K562 (cell line): ENCODE results near the gene MT1HL1.
"Not testable (repeated sequence)": the region's sequence is repeated elsewhere in the genome, so short reads cannot be mapped to it uniquely, and the experiment has no call there.

Experiments used
- FOSL1 ChIP-seq: fragments of 200-800 bp; sonication (Bioruptor generic); conservative IDR thresholded peaks from 2 replicates; pipeline ENCODE4 v1.6.1; 2016; ENCODE audit warnings: missing genetic modification characterization, missing compliant biosample characterization
- SP1 ChIP-seq: sonication (generic); formaldehyde crosslinking; IDR thresholded peaks from 2 replicates; pipeline ENCODE4 v1.8.1; 2022; ENCODE audit warnings: mild to moderate bottlenecking, missing genetic modification reagents
- ZNF274 ChIP-seq: IDR thresholded peaks from 2 replicates; pipeline ENCODE4 v1.6.1; 2011; ENCODE audit warnings: low read depth, mild to moderate bottlenecking, low read length, moderate library complexity, borderline replicate concordance

- not testable (repeated sequence) for TF ChIP-seq SP1 (CRISPR knock-in tag); ZNF274; FOSL1 (tag)
Observed at GRCh38 chr1:236981431-236981830, 22.8 kb downstream of the MT1HL1 start.
